Hindlimb muscle (tissue), 1 donor: Measurements from ENCODE around the gene HUWE1. TPM values are rescaled to one million over a fixed set of nuclear protein-coding genes. Genes with fewer than 3 reads are reported as not detected.
"Not testable (repeated sequence)": the region's sequence is repeated elsewhere in the genome, so short reads cannot be mapped to it uniquely, and the experiment has no call there.

Experiments
- DNase-seq: peaks from one replicate; pipeline ENCODE4 v3.0.0-alpha.2; 2013
- polyA plus RNA-seq: library from polyadenylated mRNA; unstranded; fragments of 120-200 nt; gene quantifications from one replicate; pipeline ENCODE4 v1.2.1, GENCODE V29; 2013; ENCODE audit not compliant: insufficient read length

The HUWE1 gene, protein sequence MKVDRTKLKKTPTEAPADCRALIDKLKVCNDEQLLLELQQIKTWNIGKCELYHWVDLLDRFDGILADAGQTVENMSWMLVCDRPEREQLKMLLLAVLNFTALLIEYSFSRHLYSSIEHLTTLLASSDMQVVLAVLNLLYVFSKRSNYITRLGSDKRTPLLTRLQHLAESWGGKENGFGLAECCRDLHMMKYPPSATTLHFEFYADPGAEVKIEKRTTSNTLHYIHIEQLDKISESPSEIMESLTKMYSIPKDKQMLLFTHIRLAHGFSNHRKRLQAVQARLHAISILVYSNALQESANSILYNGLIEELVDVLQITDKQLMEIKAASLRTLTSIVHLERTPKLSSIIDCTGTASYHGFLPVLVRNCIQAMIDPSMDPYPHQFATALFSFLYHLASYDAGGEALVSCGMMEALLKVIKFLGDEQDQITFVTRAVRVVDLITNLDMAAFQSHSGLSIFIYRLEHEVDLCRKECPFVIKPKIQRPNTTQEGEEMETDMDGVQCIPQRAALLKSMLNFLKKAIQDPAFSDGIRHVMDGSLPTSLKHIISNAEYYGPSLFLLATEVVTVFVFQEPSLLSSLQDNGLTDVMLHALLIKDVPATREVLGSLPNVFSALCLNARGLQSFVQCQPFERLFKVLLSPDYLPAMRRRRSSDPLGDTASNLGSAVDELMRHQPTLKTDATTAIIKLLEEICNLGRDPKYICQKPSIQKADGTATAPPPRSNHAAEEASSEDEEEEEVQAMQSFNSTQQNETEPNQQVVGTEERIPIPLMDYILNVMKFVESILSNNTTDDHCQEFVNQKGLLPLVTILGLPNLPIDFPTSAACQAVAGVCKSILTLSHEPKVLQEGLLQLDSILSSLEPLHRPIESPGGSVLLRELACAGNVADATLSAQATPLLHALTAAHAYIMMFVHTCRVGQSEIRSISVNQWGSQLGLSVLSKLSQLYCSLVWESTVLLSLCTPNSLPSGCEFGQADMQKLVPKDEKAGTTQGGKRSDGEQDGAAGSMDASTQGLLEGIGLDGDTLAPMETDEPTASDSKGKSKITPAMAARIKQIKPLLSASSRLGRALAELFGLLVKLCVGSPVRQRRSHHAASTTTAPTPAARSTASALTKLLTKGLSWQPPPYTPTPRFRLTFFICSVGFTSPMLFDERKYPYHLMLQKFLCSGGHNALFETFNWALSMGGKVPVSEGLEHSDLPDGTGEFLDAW (N-terminal part only)
- polyA plus RNA-seq, result 100 TPM

- peak; percentile 74 for DNase-seq
Observed at GRCh38 chrX:53686151-53686885, at the start of gene HUWE1. Gene HUWE1, minus strand, starts transcription at chrX:53686719. Its CDS starts 32,612 bp downstream, at chrX:53654107.

DNA sequence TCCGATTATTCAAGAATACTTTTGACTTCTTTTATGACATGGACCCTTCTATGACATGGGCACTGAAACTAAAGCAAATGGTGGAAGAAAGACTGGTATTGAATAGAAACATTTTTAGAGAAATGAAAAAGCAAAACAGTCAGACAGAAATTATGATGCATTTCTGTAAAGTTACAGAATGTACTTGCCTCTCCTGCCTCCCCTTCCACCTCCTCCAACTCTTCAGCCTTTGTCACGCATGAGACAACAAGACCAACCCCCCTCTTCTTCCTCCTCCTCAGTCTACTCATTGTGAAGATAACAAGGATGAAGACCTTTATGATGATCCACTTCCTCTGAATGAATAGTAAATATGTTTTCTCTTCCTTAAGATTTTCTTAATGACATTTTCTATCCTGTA is 46.3 kb upstream of the HUWE1 start:
- no peak for DNase-seq

GRCh38 chrX:53729751-53730150 is 43.2 kb upstream of the HUWE1 start:
- DNase-seq, result no peak

- no peak for DNase-seq
Observed at GRCh38 chrX:53728506-53728905, 42.0 kb upstream of the HUWE1 start.

DNA sequence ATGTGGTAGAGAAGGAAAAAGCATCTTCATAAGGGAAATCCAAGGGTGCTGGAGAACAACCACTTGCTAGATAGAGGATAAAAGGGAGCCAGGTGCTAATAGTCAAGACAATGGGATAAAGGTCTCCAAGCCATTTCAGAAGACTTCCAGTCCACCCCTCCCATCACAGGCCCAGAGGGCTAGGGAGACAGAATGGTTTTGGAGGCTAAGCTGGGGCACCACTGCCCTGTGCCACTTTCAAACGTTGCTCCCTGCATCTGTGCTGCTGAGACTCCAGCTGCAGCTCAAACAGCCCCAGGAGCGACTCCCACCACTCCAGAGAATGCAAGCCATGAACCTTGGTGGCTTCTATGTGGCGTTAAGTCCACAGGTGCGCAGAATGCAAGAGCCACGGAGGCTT is 38.4 kb upstream of the HUWE1 start:
- no peak for DNase-seq

DNA sequence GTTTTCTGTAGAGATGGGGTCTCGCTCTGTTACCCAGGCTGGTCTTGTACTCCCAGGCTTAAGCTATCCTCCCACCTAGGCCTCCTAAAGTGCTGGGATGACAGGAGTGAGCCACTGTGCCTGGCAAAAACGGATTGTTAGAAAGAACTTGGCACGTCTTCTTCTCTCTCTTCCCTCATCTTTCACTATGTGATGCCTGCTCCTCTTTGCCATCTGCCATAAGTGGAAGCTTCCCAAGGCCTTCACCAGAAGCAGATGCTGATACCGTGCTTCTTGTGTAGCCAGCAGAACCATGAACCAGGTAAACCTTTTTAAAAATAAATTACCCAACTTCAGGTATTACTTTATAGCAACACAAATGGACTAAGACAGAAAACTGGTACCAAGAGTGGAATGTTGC is 36.9 kb upstream of the HUWE1 start:
- DNase-seq, result no peak

DNA sequence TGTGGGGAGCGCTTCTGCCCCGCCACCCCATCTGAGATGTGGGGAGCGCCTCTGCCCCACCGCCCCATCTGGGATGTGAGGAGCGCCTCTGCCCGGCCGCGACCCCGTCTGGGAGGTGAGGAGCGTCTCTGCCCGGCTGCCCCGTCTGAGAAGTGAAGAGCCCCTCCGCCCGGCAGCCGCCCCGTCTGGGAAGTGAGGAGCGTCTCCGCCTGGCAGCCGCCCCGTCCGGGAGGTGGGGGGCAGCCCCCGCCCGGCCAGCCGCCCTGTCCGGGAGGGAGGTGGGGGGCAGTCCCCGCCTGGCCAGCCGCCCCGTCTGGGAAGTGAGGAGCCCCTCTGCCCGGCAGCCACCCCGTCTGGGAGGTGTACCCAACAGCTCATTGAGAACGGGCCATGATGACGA is 35.1 kb upstream of the HUWE1 start:
- not testable (repeated sequence) for DNase-seq

- not testable (repeated sequence) for DNase-seq
Observed at GRCh38 chrX:53719666-53720065, 33.1 kb upstream of the HUWE1 start.

DNA sequence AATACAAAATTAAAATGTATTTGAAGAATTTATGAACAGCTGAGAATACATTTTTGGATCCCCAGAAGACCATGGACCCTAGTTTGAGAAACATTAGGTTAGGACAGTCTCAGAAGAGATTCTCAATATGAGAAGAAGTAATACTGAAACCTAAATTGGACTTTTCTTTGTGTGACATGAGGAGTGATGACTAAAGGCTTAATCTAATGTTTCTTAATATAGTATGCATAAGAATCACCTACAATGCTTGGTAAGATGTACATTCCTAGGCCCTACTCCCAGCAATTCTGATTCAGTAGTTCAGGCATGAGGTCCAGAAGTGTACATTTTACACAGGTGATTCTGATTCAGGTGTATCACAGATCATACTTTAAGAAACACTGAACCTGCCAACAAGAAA is 31.6 kb upstream of the HUWE1 start:
- no peak for DNase-seq

GRCh38 chrX:53717205-53717604 is 30.7 kb upstream of the HUWE1 start:
- DNase-seq, result no peak

GRCh38 chrX:53716328-53717088 is 30.0 kb upstream of the HUWE1 start:
- no peak for DNase-seq

GRCh38 chrX:53715346-53715924 is 28.9 kb upstream of the HUWE1 start:
- DNase-seq, result no peak

DNA sequence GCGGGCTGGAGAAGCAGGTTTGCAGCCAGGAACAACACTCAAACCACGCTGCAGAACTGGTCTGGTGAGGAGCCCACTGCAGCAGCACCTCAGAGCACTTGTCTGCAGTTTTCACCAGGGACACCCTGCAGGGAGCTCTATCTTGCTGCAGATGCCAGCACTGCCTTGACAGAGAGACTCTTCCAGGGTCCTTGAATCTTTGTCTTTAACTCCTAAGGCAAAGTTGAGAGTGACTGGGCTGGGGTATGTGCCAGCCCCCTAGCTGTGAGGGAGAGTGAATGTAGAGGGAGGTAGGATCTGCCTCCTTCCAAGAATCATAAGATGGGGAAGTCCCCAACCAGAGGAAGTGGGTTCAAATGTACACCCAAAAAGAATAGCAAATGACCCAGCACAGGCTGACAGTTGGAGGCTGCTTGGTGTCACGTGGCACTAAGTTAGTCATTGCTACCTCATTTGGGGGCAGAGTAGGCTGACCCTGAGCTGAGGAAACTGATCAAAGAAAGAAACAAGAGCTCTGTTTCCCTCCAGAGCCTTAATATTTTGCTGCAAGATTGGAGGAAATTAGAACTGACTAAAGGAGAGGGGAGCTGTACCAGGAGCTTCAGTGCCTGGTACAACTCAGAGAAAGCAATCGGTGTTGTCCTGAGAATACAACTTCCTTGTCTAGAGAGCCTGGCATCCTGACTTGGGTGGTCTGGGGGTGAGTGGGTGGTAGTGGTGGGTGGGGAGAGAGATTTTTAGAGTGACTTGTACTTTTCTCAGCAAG is 28.2 kb upstream of the HUWE1 start:
- DNase-seq, result no peak

DNA sequence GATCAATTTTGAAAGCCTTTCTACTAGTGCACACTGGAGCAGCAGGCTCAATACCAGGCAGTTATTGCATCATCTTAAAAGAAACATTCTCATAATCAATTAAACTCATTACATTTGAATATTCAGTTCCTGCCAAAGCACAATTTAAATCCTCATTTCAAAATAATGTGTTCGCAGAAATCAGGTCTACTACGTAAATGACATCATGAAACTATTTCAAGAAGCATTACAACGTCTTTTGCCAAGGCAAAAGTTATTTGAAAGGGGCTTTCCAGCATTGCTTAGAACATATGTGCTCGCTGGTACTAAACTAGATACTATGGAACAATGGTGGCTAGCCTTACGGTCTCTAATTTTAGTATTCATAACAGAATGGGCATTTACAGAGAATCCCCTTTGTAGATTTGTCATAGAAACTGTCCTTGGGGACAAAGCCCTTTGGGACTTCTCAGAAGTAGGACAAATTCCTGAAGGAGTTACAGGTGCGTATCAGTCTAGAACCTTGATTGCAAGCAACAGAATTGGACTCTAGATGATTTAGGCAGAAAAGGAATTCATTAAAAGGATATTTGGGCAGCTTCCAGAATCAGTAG is 27.6 kb upstream of the HUWE1 start:
- DNase-seq, result no peak

- no peak for DNase-seq
Observed at GRCh38 chrX:53711436-53711835, 24.9 kb upstream of the HUWE1 start.

DNA sequence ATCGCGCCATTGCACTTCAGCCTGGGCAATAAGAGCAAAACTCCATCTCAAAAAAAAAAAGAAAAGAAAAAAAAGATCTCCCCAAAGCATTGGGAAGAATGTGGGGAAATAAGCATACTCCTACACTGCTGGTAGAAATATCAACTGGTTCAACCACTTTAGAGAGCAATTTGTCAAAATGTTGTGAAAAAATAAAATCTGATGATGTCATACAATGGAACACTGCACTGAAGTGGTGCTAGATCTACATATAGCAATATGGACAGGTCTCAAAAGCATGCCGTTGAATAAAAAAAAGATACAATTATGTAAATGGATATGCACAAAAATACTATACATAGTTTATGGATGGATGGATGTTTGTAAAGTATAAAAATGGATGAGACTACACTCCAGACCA is 18.3 kb upstream of the HUWE1 start:
- DNase-seq, result no peak

- no peak for DNase-seq
Observed at GRCh38 chrX:53704294-53704693, 17.8 kb upstream of the HUWE1 start.

GRCh38 chrX:53695946-53696549 is 9.5 kb upstream of the HUWE1 start:
- DNase-seq, result no peak

GRCh38 chrX:53694642-53695041 is 8.1 kb upstream of the HUWE1 start:
- DNase-seq, result no peak
